MCF 10A (cell line): ENCODE data around the gene LRRC3C. TPM values are rescaled to one million over a fixed set of nuclear protein-coding genes. Genes with fewer than 3 reads are reported as not detected.
"Not testable (repeated sequence)": the region's sequence is repeated elsewhere in the genome, so short reads cannot be mapped to it uniquely, and the experiment has no call there.

Source experiments
- Bru-seq: library from RNA; stranded (reverse); fragments of 400-500 nt; gene quantifications from one replicate; lab custom pipeline; 2021; lab: Mats Ljungman, UMichigan
- BruChase-seq, 2 experiments: library from RNA; stranded (reverse); fragments of 400-500 nt; gene quantifications; one replicate each; lab custom pipeline; 2021; lab: Mats Ljungman, UMichigan
- BruUV-seq: library from RNA; stranded (reverse); fragments of 400-500 nt; replicated peaks from 2 replicates; lab custom pipeline; 2021; lab: Mats Ljungman, UMichigan
- CTCF ChIA-PET: fragments of 300-600 bp; sonication (Branson Sonifier 250); formaldehyde crosslinking; extraction: SDS; loops from one replicate; lab custom pipeline; 2021; ENCODE audit warnings: antibody characterized with exemption, inconsistent platforms; lab: Yijun Ruan, JAX
- POLR2A ChIA-PET: fragments of 300-600, 350-650 bp; sonication (Branson Sonifier 250); formaldehyde crosslinking; extraction: SDS; loops from one replicate; lab custom pipeline; 2020; ENCODE audit warnings: antibody characterized with exemption, inconsistent platforms; lab: Yijun Ruan, JAX
- DNase-seq: peaks from one replicate; pipeline ENCODE4 v3.0.0-alpha.2; 2018; ENCODE audit not compliant: unreplicated experiment
- H3K27ac Mint-ChIP-seq: one replicate; pipeline ENCODE4 v1.8.0; 2022; ENCODE audit warnings: mild to moderate bottlenecking, low read depth, mixed read lengths; ENCODE audit not compliant: unreplicated experiment
- H3K27me3 Mint-ChIP-seq: one replicate; pipeline ENCODE4 v1.8.0; 2022; ENCODE audit warnings: mixed read lengths; ENCODE audit not compliant: insufficient read depth, unreplicated experiment
- H3K36me3 Mint-ChIP-seq: one replicate; pipeline ENCODE4 v1.8.0; 2022; ENCODE audit warnings: mild to moderate bottlenecking, moderate library complexity, mixed read lengths; ENCODE audit not compliant: insufficient read depth, unreplicated experiment
- H3K4me1 Mint-ChIP-seq: one replicate; pipeline ENCODE4 v1.8.0; 2022; ENCODE audit warnings: mixed read lengths; ENCODE audit not compliant: insufficient read depth, unreplicated experiment
- H3K4me3 Mint-ChIP-seq: one replicate; pipeline ENCODE4 v1.8.0; 2022; ENCODE audit warnings: mild to moderate bottlenecking, moderate library complexity, mixed read lengths; ENCODE audit not compliant: unreplicated experiment
- H3K9me3 Mint-ChIP-seq: one replicate; pipeline ENCODE4 v1.8.0; 2022; ENCODE audit warnings: mixed read lengths; ENCODE audit not compliant: unreplicated experiment
- CTCF ChIP-seq: fragments of 200-600 bp; IDR thresholded peaks from one replicate; pipeline ENCODE4 v1.8.0; 2022; ENCODE audit warnings: antibody characterized with exemption, mild to moderate bottlenecking; ENCODE audit not compliant: unreplicated experiment
- intact Hi-C: fragments of 100-400 bp; cut with micrococcal nuclease; formaldehyde crosslinking; loops from 2 replicates; pipeline ENCODE4 v1.14.1; 2022
- long read RNA-seq: library from polyadenylated mRNA; stranded (forward); transcript quantifications from one replicate; pipeline ENCODE4 v2.0.0, GENCODE V29; 2022
- total RNA-seq: library from RNA; stranded (reverse); gene quantifications from 2 replicates; pipeline ENCODE4 v1.2.3, GENCODE V29; 2022

LRRC3C gene
- total RNA-seq (not detected in 2 replicates), Bru-seq, nascent RNA (percentile 15 among the genes with signal in this experiment), BruChase-seq, experiment 1, labeled RNA remaining after a 6-hour chase (percentile 14 among the genes with signal in this experiment), BruChase-seq, experiment 2, labeled RNA remaining after a 2-hour chase (not detected)
- long read RNA-seq: 0 reads

GRCh38 chr17:39927101-39927928, at the start of gene LRRC3C, which contains the start of gene ORMDL3:
Gene LRRC3C, plus strand, starts transcription at chr17:39927732. Its CDS starts 13,792 bp downstream, at chr17:39941524.
Gene ORMDL3, minus strand, starts transcription at chr17:39927601. Its CDS starts 3,398 bp downstream, at chr17:39924203.
- Mint-ChIP-seq H3K27me3 (no peaks in the 10 kb centered on the region), H3K27ac (peak within 1 kb of the TSS; percentile 2), H3K4me1 (peaks cover 18% of the 10 kb centered on the region), H3K36me3 (peaks cover 7% of the 10 kb centered on the region), H3K9me3 (no peaks in the 10 kb centered on the region), H3K4me3 (peak within 1 kb of the TSS; percentile 69)
- no TSS peak for BruUV-seq
- intact Hi-C loops: no loop called here
- POLR2A ChIA-PET: interaction anchor here (0.7 to 1.9 kb wide), 5 partner anchors 11 to 305 kb away, joined by 3 to 7 read pairs (median 5); no protein-coding TSS in a partner anchor
- CTCF ChIA-PET: no interaction called here
- DNase-seq: peak; percentile 87
- TF ChIP-seq CTCF: no peak

DNA sequence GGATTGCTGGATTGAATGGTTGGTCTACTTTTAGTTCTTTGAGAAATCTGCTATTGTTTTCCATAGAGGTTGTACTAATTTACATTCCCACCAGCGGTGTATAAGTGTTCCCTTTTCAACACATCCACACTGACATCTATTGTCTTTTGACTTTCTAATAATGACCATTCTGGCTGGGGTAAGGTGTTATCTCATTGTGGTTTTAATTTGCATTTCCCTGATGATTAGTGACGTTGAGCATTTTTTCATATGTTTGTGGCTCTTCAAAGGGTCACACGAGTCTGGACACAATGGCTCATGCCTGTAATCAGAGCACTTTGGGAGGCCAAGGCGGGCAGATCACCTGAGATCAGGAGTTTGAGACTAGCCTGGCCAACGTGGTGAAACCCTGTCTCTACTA, 41.4 kb upstream of the LRRC3C start:
- H3K27me3 Mint-ChIP-seq: peaks cover 96% of the 10 kb centered on the region
- H3K4me1 Mint-ChIP-seq, POLR2A ChIA-PET, H3K27ac Mint-ChIP-seq, H3K4me3 Mint-ChIP-seq, H3K9me3 Mint-ChIP-seq, intact Hi-C loops, H3K36me3 Mint-ChIP-seq, DNase-seq, BruUV-seq, CTCF ChIA-PET: not testable (repeated sequence)

DNA sequence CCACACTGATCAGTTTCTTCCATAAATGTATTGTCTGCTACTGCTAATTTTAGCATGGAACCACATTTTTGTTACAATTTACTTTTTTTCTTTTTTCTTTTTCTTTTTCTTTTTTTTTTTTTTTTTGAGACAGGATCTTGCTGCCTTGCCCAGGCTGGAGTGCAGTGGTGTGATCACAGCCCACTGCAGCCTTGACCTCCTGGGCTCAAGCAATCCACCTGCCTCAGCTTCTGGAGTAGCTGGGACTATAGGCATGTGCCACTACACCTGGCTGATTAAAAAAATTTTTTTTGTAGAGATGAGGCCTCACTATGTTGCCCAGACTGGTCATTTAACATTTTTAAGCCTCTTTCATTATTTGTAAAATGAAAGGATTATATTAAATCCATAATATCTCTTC, 40.5 kb upstream of the LRRC3C start:
- Mint-ChIP-seq H3K36me3 (no peaks in the 10 kb centered on the region), H3K27me3 (peaks cover 96% of the 10 kb centered on the region), H3K4me3 (no peak overlapping the region), H3K27ac (no peak overlapping the region), H3K9me3 (no peaks in the 10 kb centered on the region), H3K4me1 (no peaks in the 10 kb centered on the region)
- no TSS peak for BruUV-seq
- CTCF ChIA-PET: interaction anchor here (0.6 kb wide), 1 partner anchor 19 kb away, joined by 3 read pairs; no protein-coding TSS in a partner anchor
- no peak for DNase-seq
- intact Hi-C loops: no loop called here
- POLR2A ChIA-PET: no interaction called here
- TF ChIP-seq CTCF: no peak

- TF ChIP-seq CTCF: no peak
- Mint-ChIP-seq H3K27me3 (peaks cover 96% of the 10 kb centered on the region), H3K4me3 (no peak overlapping the region), H3K27ac (no peak overlapping the region), H3K36me3 (no peaks in the 10 kb centered on the region), H3K4me1 (no peaks in the 10 kb centered on the region), H3K9me3 (no peaks in the 10 kb centered on the region)
- no TSS peak for BruUV-seq
- ChIA-PET POLR2A (interaction anchor here (0.6 to 1.6 kb wide), 4 partner anchors 10 to 328 kb away, joined by 3 read pairs; no protein-coding TSS in a partner anchor), CTCF (interaction anchor here (0.6 kb wide), 1 partner anchor 19 kb away, joined by 3 read pairs; no protein-coding TSS in a partner anchor)
- intact Hi-C loops: no loop called here
- DNase-seq: no peak
These were observed 38.3 kb upstream of the LRRC3C start for GRCh38 chr17:39889200-39889599.
